HCT116 (cell line): ENCODE measurements around the gene ASCL3. TPM values are rescaled to one million over a fixed set of nuclear protein-coding genes. Genes with fewer than 3 reads are reported as not detected.
A peak's percentile ranks its signal among the peaks of the same experiment; 100 is the strongest.

Experiments
- ATAC-seq: fragments of 200-7000 bp; cut with Tn5 transposase; 2 replicates; pipeline ENCODE4 v1.9.1; 2020; ENCODE audit warnings: mild to moderate bottlenecking, moderate library complexity
- BruUV-seq: library from RNA; stranded (reverse); fragments of 400-500 nt; replicated peaks from 2 replicates; lab custom pipeline; 2021; lab: Mats Ljungman, UMichigan
- CTCF ChIA-PET: fragments of 300-600 bp; sonication (Branson Sonifier 250); formaldehyde crosslinking; loops from one replicate; lab custom pipeline; 2021; ENCODE audit warnings: antibody characterized with exemption; lab: Charles Lee
- POLR2A ChIA-PET: fragments of 300-600, 350-600 bp; sonication (Branson Sonifier 250); formaldehyde crosslinking; loops from one replicate; lab custom pipeline; 2021; ENCODE audit warnings: antibody characterized with exemption; lab: Charles Lee
- RAD21 ChIA-PET, 2 experiments: fragments of 300-600 bp; sonication (Branson Sonifier 250); formaldehyde crosslinking; loops; one replicate each; lab custom pipeline; 2023; ENCODE audit warnings: low total read pairs in 2 of 2; ENCODE audit not compliant: uncharacterized antibody in 2 of 2, unreplicated experiment in 2 of 2, low non-redundant PET in 1 of 2; lab: Charles Lee
- DNase-seq: peaks from one replicate; pipeline ENCODE4 v3.0.0-alpha.2; 2010; ENCODE audit warnings: low read depth, low spot score
- H2AFZ ChIP-seq: fragments of 200-600 bp; shearing (Covaris generic), sonication (generic); 2 replicates; pipeline ENCODE4 v1.6.1; 2017; ENCODE audit warnings: low read depth, mixed run types, mixed read lengths, antibody characterized with exemption, low read length; ENCODE audit not compliant: poor library complexity, severe bottlenecking
- H3K27ac ChIP-seq: 2 replicates; pipeline ENCODE4 v1.5.1; 2012; ENCODE audit warnings: low read depth, low read length
- H3K27me3 ChIP-seq: fragments of 200-600 bp; sonication (generic); 2 replicates; pipeline ENCODE4 v1.6.1; 2016; ENCODE audit warnings: mixed run types, low read length, mixed read lengths; ENCODE audit not compliant: insufficient read depth
- H3K36me3 ChIP-seq, 2 experiments: fragments of 200-500 bp in 1 of 2; fragments of 200-600 bp in 1 of 2; sonication (Bioruptor generic) in 1 of 2; sonication (generic) in 1 of 2; 2 replicates each; pipeline versions ENCODE4 v1.5.1 to v1.6.1; 2014 to 2016; ENCODE audit warnings: low read length in 2 of 2, inconsistent platforms in 1 of 2, mixed read lengths in 1 of 2, mixed run types in 1 of 2; ENCODE audit not compliant: insufficient read depth in 2 of 2, control insufficient read depth in 1 of 2
- H3K4me1 ChIP-seq, 2 experiments: fragments of 200-600 bp in 1 of 2; sonication (generic) in 1 of 2; 2 replicates each; pipeline versions ENCODE4 v1.5.1 to v1.6.1; 2012 to 2017; ENCODE audit warnings: low read length in 2 of 2, inconsistent platforms in 1 of 2, mild to moderate bottlenecking in 1 of 2, mixed read lengths in 1 of 2, mixed run types in 1 of 2, moderate library complexity in 1 of 2; ENCODE audit not compliant: insufficient read depth in 2 of 2, control insufficient read depth in 1 of 2
- H3K4me2 ChIP-seq: fragments of 200-600 bp; sonication (generic); 2 replicates; pipeline ENCODE4 v1.6.1; 2017; ENCODE audit warnings: mixed run types, low read length, mixed read lengths
- H3K4me3 ChIP-seq, 2 experiments: fragments of 200-600 bp in 1 of 2; sonication (generic) in 1 of 2; replicated peaks in 1 of 2; 2 replicates each; pipeline ENCODE4 v1.5.1; 2011 to 2016; ENCODE audit warnings: low read length in 2 of 2, control low read depth in 1 of 2, low read depth in 1 of 2, mild to moderate bottlenecking in 1 of 2, mixed read lengths in 1 of 2, mixed run types in 1 of 2
- H3K79me2 ChIP-seq: fragments of 200-600 bp; sonication (generic); 2 replicates; pipeline ENCODE4 v1.6.1; 2017; ENCODE audit warnings: mild to moderate bottlenecking, mixed run types, low read length, moderate library complexity, mixed read lengths; ENCODE audit not compliant: insufficient read depth
- H3K9ac ChIP-seq: fragments of 200-600 bp; sonication (generic); 2 replicates; pipeline ENCODE4 v1.6.1; 2016; ENCODE audit warnings: low read length, mixed read lengths
- H3K9me2 ChIP-seq: fragments of 200-600 bp; sonication (generic), shearing (Covaris generic); 2 replicates; pipeline ENCODE4 v1.6.1; 2017; ENCODE audit warnings: mixed run types, mild to moderate bottlenecking, moderate library complexity; ENCODE audit not compliant: insufficient read depth
- H3K9me3 ChIP-seq, 2 experiments: fragments of 200-500 bp in 1 of 2; fragments of 200-600 bp in 1 of 2; sonication (Bioruptor generic) in 1 of 2; sonication (generic) in 1 of 2; 2 replicates each; pipeline ENCODE4 v1.6.1; 2014 to 2017; ENCODE audit warnings: low read length in 2 of 2, mixed read lengths in 2 of 2, inconsistent platforms in 1 of 2, low read depth in 1 of 2, mild to moderate bottlenecking in 1 of 2, mixed run types in 1 of 2, moderate library complexity in 1 of 2; ENCODE audit not compliant: control insufficient read depth in 1 of 2, insufficient read depth in 1 of 2
- H4K20me1 ChIP-seq: fragments of 200-600 bp; sonication (generic), shearing (Covaris generic); 2 replicates; pipeline ENCODE4 v1.6.1; 2017; ENCODE audit warnings: mixed run types, mild to moderate bottlenecking, moderate library complexity; ENCODE audit not compliant: insufficient read depth
- CTCF ChIP-seq, 3 experiments: fragments of 200-600 bp in 1 of 3; sonication (generic) in 1 of 3; IDR thresholded peaks in 2 of 3; conservative IDR thresholded peaks in 1 of 3; 2 replicates each; pipeline ENCODE4 v1.5.1; 2012 to 2017; ENCODE audit warnings: low read depth in 2 of 3, low read length in 2 of 3, antibody characterized with exemption in 1 of 3, borderline replicate concordance in 1 of 3, control low read depth in 1 of 3, mild to moderate bottlenecking in 1 of 3, mixed read lengths in 1 of 3, mixed run types in 1 of 3, moderate library complexity in 1 of 3; ENCODE audit not compliant: insufficient read depth in 1 of 3
- EGR1 ChIP-seq: IDR thresholded peaks from 2 replicates; pipeline ENCODE4 v1.6.1; 2012; ENCODE audit warnings: low read depth
- ELF1 ChIP-seq: IDR thresholded peaks from 2 replicates; pipeline ENCODE4 v1.6.1; 2012; ENCODE audit warnings: low read depth, borderline replicate concordance
- REST ChIP-seq: IDR thresholded peaks from 2 replicates; pipeline ENCODE4 v1.6.1; 2012; ENCODE audit warnings: low read depth
- intact Hi-C: fragments of 100-400 bp; cut with micrococcal nuclease; formaldehyde crosslinking; loops from 2 replicates; pipeline ENCODE4 v1.10.0; 2022
- total RNA-seq: library from RNA; stranded (reverse); gene quantifications from one replicate; pipeline ENCODE4 v1.2.1, GENCODE V29; 2021; ENCODE audit not compliant: unreplicated experiment

ASCL3 gene
- total RNA-seq, 1 experiment from 2014 or later = not detected

GRCh38 chr11:8917157-8917825 is 25.5 kb downstream of the ASCL3 start:
- DNase-seq = no peak
- ChIA-PET POLR2A (no interaction called here), RAD21 (no interaction called here), CTCF (interaction anchor here (0.6 to 0.7 kb wide), 2 partner anchors 43 to 220 kb away, joined by 3 read pairs; no protein-coding TSS in a partner anchor)
- Histone ChIP-seq H3K4me2 (peak overlapping the region; percentile 25), H3K79me2 (no peaks in the 10 kb centered on the region), H3K36me3 (peaks cover 3 to 15% of the 10 kb centered on the region in 2 experiments; a peak in 3 of 4 replicates), H2AFZ (no peak overlapping the region), H4K20me1 (no peaks in the 10 kb centered on the region), H3K27me3 (no peaks in the 10 kb centered on the region), H3K9me3 (no peaks in the 10 kb centered on the region), H3K9me2 (no peaks in the 10 kb centered on the region), H3K4me1 (peaks cover 7 to 13% of the 10 kb centered on the region in 2 experiments), H3K4me3 (no peak overlapping the region), H3K27ac (no peak overlapping the region), H3K9ac (no peak overlapping the region)
- ATAC-seq = peak; percentile 67; the same call in 1 of the 2 replicates
- no peak for TF ChIP-seq REST
- no peak for TF ChIP-seq ELF1
- no peak for TF ChIP-seq CTCF (IDR thresholded peaks at IDR 0.05 in 2 of 3, conservative IDR thresholded peaks at IDR 0.05 in 1 of 3; ENCODE audit: borderline replicate concordance in 1 of 3, insufficient read depth in 1 of 3, low read depth in 2 of 3, low read length in 2 of 3)
- no peak for TF ChIP-seq EGR1
- intact Hi-C loops = no loop called here
- BruUV-seq = no TSS peak
